PC-3 (cell line): ENCODE data around the gene PTPRD. TPM values are rescaled to one million over a fixed set of nuclear protein-coding genes. Genes with fewer than 3 reads are reported as not detected.

ENCODE experiments used
- ATAC-seq: fragments of 200-7000 bp; cut with Tn5 transposase; 2 replicates; pipeline ENCODE4 v1.9.1; 2020; ENCODE audit warnings: mild to moderate bottlenecking, moderate library complexity
- BruUV-seq: library from RNA; stranded (reverse); fragments of 400-500 nt; replicated peaks from 2 replicates; lab custom pipeline; 2021; lab: Mats Ljungman, UMichigan
- CTCF ChIA-PET: fragments of 300-600 bp; sonication (Branson Sonifier 250); formaldehyde crosslinking; loops from one replicate; lab custom pipeline; 2022; ENCODE audit warnings: antibody characterized with exemption; lab: Charles Lee
- POLR2A ChIA-PET: fragments of 300-600 bp; sonication (Branson Sonifier 250); formaldehyde crosslinking; loops from one replicate; lab custom pipeline; 2022; ENCODE audit warnings: antibody characterized with exemption; ENCODE audit not compliant: unreplicated experiment; lab: Charles Lee
- DNase-seq: peaks from one replicate; pipeline ENCODE4 v3.0.0-alpha.2; 2015
- H2AFZ ChIP-seq: fragments of 300-600 bp; sonication (generic); 2 replicates; pipeline ENCODE4 v1.6.0; 2016; ENCODE audit warnings: antibody characterized with exemption, low read length
- H3F3A ChIP-seq: fragments of 300-600 bp; sonication (generic); one replicate; pipeline ENCODE4 v1.6.0; 2017; ENCODE audit warnings: antibody characterized with exemption, low read length, control low read depth, mild to moderate bottlenecking; ENCODE audit not compliant: unreplicated experiment
- H3K27ac ChIP-seq: fragments of 300-600 bp; sonication (generic); 2 replicates; pipeline ENCODE4 v1.5.1; 2016; ENCODE audit warnings: mild to moderate bottlenecking, low read length
- H3K27me3 ChIP-seq: fragments of 300-600 bp; sonication (generic); 2 replicates; pipeline ENCODE4 v1.6.1; 2016; ENCODE audit warnings: low read length, mixed read lengths
- H3K36me3 ChIP-seq: fragments of 300-600 bp; sonication (generic); 2 replicates; pipeline ENCODE4 v1.6.1; 2016; ENCODE audit warnings: low read depth, mixed run types, low read length, mixed read lengths
- H3K4me1 ChIP-seq: fragments of 300-600 bp; sonication (generic); 2 replicates; pipeline ENCODE4 v1.5.1; 2016; ENCODE audit warnings: low read length; ENCODE audit not compliant: insufficient read depth
- H3K4me2 ChIP-seq: fragments of 300-600 bp; sonication (generic); 2 replicates; pipeline ENCODE4 v1.6.0; 2016; ENCODE audit warnings: low read length
- H3K4me3 ChIP-seq: fragments of 300-600 bp; sonication (generic); 2 replicates; pipeline ENCODE4 v1.5.1; 2016; ENCODE audit warnings: mild to moderate bottlenecking, low read length, mixed read lengths
- H3K79me2 ChIP-seq: fragments of 300-600 bp; sonication (generic); 2 replicates; pipeline ENCODE4 v1.6.1; 2017; ENCODE audit warnings: low read length, mixed read lengths
- H3K9ac ChIP-seq: fragments of 300-600 bp; sonication (generic); 2 replicates; pipeline ENCODE4 v1.6.0; 2016; ENCODE audit warnings: mild to moderate bottlenecking, low read length
- H3K9me2 ChIP-seq: fragments of 300-600 bp; sonication (generic); replicated peaks from 2 replicates; pipeline ENCODE4 v1.6.1; 2016; ENCODE audit warnings: mixed run types, low read length, mixed read lengths
- H3K9me3 ChIP-seq: fragments of 300-600 bp; sonication (generic); 2 replicates; pipeline ENCODE4 v1.6.1; 2016; ENCODE audit warnings: low read length, mixed read lengths
- H4K20me1 ChIP-seq: fragments of 300-600 bp; sonication (generic); 2 replicates; pipeline ENCODE4 v1.6.1; 2016; ENCODE audit warnings: low read length, mixed read lengths
- EZH2 ChIP-seq: fragments of 300-600 bp; sonication (generic); IDR thresholded peaks from one replicate; pipeline ENCODE4 v1.6.1; 2017; ENCODE audit warnings: antibody characterized with exemption, mild to moderate bottlenecking, low read length; ENCODE audit not compliant: unreplicated experiment
- EZH2phosphoT487 ChIP-seq: fragments of 300-600 bp; sonication (generic); IDR thresholded peaks from 2 replicates; pipeline ENCODE4 v1.6.1; 2018; ENCODE audit warnings: mild to moderate bottlenecking, antibody characterized with exemption, low read length, borderline replicate concordance
- intact Hi-C: fragments of 100-400 bp; cut with micrococcal nuclease; formaldehyde crosslinking; loops from 2 replicates; pipeline ENCODE4 v1.9.0; 2023
- total RNA-seq: library from RNA; depleted of rRNA; stranded (reverse); fragments of >200 nt; gene quantifications from 2 replicates; pipeline ENCODE4 v1.2.3, GENCODE V29; 2014
- TF ChIP-seq, protein P1 (sequence below): fragments of 300-600 bp; sonication (generic); conservative IDR thresholded peaks from 2 replicates; pipeline ENCODE4 v1.5.1; 2017; ENCODE audit warnings: antibody characterized with exemption, low read depth, mild to moderate bottlenecking, low read length

Gene PTPRD
- total RNA-seq, 1 experiment from 2014 or later: not detected

DNA sequence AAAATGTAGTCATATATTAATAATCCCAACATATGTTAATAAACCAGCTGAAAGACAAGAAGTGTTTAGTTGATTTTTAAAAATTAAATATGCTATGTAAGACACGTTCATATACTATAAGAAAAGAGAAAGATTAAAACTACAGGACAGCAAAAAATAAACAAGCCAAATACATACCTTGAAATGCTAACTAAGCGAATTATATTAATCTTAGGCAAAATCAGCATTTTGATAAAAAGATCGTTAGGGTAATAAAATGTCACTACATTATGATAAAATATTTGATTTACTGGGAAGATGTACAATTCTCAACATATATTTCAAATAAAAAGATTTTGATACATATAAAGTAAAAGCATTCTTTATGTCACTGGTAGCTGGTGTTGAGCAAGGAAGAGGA lies 938.3 kb downstream of the PTPRD start:
- BruUV-seq: no TSS peak
- ChIA-PET POLR2A (no interaction called here), CTCF (no interaction called here)
- H3K36me3 ChIP-seq: no peaks in the 10 kb centered on the region
- H4K20me1 ChIP-seq: no peaks in the 10 kb centered on the region
- no peaks in the 10 kb centered on the region for H3K9me3 ChIP-seq
- no peak overlapping the region for H3K4me2 ChIP-seq
- H3K4me3 ChIP-seq: no peak overlapping the region
- no peak overlapping the region for H3K27ac ChIP-seq
- TF ChIP-seq EZH2phosphoT487: no peak
- TF ChIP-seq EZH2: no peak
- TF ChIP-seq, protein P1, sequence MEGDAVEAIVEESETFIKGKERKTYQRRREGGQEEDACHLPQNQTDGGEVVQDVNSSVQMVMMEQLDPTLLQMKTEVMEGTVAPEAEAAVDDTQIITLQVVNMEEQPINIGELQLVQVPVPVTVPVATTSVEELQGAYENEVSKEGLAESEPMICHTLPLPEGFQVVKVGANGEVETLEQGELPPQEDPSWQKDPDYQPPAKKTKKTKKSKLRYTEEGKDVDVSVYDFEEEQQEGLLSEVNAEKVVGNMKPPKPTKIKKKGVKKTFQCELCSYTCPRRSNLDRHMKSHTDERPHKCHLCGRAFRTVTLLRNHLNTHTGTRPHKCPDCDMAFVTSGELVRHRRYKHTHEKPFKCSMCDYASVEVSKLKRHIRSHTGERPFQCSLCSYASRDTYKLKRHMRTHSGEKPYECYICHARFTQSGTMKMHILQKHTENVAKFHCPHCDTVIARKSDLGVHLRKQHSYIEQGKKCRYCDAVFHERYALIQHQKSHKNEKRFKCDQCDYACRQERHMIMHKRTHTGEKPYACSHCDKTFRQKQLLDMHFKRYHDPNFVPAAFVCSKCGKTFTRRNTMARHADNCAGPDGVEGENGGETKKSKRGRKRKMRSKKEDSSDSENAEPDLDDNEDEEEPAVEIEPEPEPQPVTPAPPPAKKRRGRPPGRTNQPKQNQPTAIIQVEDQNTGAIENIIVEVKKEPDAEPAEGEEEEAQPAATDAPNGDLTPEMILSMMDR: no peak
- H3F3A ChIP-seq: no peaks in the 10 kb centered on the region
- ATAC-seq: no peak
- H3K79me2 ChIP-seq: no peaks in the 10 kb centered on the region
- no peaks in the 10 kb centered on the region for H3K27me3 ChIP-seq
- intact Hi-C loops: no loop called here
- no peak for DNase-seq
- H3K9ac ChIP-seq: no peak overlapping the region
- H3K4me1 ChIP-seq: no peaks in the 10 kb centered on the region
- H3K9me2 ChIP-seq: no peaks in the 10 kb centered on the region
- H2AFZ ChIP-seq: no peak overlapping the region

DNA sequence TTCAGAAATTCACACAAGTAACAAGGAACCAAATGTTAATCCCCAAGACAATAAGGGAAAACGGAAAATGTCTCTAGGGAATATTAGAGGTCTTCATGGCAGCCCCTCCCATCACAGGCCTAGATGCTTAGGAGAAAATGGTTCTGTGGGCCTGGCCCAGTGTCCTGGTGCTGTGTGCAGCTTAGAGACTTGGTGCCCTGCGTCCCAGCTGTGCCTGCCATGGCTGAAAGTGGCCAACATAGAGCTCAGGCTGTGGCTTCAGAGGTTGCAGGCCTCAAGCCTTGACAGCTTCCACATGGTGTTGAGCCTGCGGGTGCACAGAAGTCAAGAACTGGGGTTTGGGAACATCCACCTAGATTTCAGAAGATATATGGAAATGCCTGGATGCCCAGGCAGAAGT lies 942.3 kb downstream of the PTPRD start:
- ChIA-PET POLR2A (no interaction called here), CTCF (no interaction called here)
- H3K9me3 ChIP-seq: no peaks in the 10 kb centered on the region
- no peak overlapping the region for H2AFZ ChIP-seq
- no peaks in the 10 kb centered on the region for H3F3A ChIP-seq
- no peaks in the 10 kb centered on the region for H3K9me2 ChIP-seq
- no peaks in the 10 kb centered on the region for H3K36me3 ChIP-seq
- ATAC-seq: no peak
- BruUV-seq: no TSS peak
- no peak for DNase-seq
- H3K4me1 ChIP-seq: no peaks in the 10 kb centered on the region
- H3K27ac ChIP-seq: no peak overlapping the region
- H3K4me3 ChIP-seq: no peak overlapping the region
- no peak overlapping the region for H3K4me2 ChIP-seq
- TF ChIP-seq EZH2phosphoT487 (no peak), EZH2 (no peak)
- TF ChIP-seq, protein P1: no peak
- H3K27me3 ChIP-seq: no peaks in the 10 kb centered on the region
- H3K79me2 ChIP-seq: no peaks in the 10 kb centered on the region
- intact Hi-C loops: no loop called here
- no peak overlapping the region for H3K9ac ChIP-seq
- H4K20me1 ChIP-seq: no peaks in the 10 kb centered on the region

DNA sequence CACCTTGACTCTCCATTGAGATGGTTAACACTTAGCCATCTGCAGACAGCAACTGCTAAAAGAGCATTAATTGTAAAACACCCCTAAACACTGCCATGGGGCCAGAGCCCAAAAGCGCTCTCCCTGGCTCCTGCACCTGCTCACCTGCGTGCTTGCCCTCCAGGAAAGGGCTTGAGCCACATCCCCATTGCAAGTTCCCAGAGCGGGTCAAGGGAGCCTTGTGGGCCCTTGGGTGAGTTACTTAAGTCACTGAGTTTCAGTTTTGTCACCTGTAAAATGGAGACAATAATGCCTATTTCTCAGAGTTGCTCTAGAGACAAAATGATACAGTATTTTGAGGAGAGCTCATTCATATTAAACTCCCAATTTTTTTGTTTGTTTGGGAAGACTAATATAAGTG lies 967.8 kb downstream of the PTPRD start:
- Histone ChIP-seq H3K9me3 (no peaks in the 10 kb centered on the region), H3K27me3 (no peaks in the 10 kb centered on the region), H3K36me3 (no peaks in the 10 kb centered on the region), H4K20me1 (no peaks in the 10 kb centered on the region), H2AFZ (no peak overlapping the region), H3K9ac (no peak overlapping the region), H3K4me3 (no peak overlapping the region), H3K79me2 (no peaks in the 10 kb centered on the region), H3K9me2 (no peaks in the 10 kb centered on the region), H3K4me1 (no peaks in the 10 kb centered on the region), H3F3A (no peaks in the 10 kb centered on the region), H3K4me2 (no peak overlapping the region), H3K27ac (no peak overlapping the region)
- no peak for ATAC-seq
- intact Hi-C loops: no loop called here
- no peak for DNase-seq
- POLR2A ChIA-PET: interaction anchor here (0.6 kb wide), 1 partner anchor 570 kb away, joined by 7 read pairs; no protein-coding TSS in a partner anchor
- BruUV-seq: no TSS peak
- TF ChIP-seq EZH2: no peak
- TF ChIP-seq EZH2phosphoT487: no peak
- TF ChIP-seq, protein P1: no peak
- CTCF ChIA-PET: no interaction called here
